Left ventricle myocardium superior (tissue), 1 donor: Measurements from ENCODE around the gene FAM240B. TPM values are rescaled to one million over a fixed set of nuclear protein-coding genes. Genes with fewer than 3 reads are reported as not detected.

Experiments used
- ATAC-seq: fragments of 200-7000 bp; cut with Tn5 transposase; one replicate; pipeline ENCODE4 v1.9.1; 2020; ENCODE audit warnings: mild to moderate bottlenecking, moderate library complexity
- DNase-seq: peaks from one replicate; pipeline ENCODE4 v3.0.0-alpha.2; 2020
- intact Hi-C: fragments of 100-400 bp; cut with micrococcal nuclease; formaldehyde crosslinking; loops from one replicate; pipeline ENCODE4 v1.11.0; 2022
- total RNA-seq: library from RNA; stranded (reverse); fragmentation: NEBNext Ultra II Directional; extraction: Animal tissue kit (Norgen Biotek cat#: 25700); gene quantifications from one replicate; pipeline ENCODE4 v1.2.1, GENCODE V29; 2021
- donor health status: DM: no; HTN: yes; CAD: no; lungs with severe emphysema.

Gene FAM240B
- total RNA-seq, 1 donor from 2014 or later: not detected

DNA sequence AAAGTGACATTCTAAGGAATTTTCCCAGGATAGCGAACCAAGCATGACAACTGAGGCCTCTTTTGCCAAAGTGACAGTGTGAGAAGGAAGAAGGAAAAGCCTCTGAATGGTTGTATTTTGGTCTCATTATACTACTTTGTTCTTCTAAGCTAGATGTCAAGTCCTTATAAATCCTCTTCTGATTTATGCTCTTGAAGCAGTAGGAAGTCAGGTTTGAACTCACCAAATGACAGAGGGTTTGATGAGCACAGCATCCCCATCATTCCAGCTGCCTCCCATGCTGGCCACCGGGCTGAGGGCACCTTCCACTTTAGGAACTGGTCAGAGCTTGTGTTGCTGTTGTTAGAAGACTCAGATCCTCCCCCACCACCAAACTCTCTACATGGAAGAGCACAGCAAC lies 44.1 kb downstream of the FAM240B start:
- ATAC-seq (no peak), DNase-seq (no peak)
- intact Hi-C loops: no loop called here

DNA sequence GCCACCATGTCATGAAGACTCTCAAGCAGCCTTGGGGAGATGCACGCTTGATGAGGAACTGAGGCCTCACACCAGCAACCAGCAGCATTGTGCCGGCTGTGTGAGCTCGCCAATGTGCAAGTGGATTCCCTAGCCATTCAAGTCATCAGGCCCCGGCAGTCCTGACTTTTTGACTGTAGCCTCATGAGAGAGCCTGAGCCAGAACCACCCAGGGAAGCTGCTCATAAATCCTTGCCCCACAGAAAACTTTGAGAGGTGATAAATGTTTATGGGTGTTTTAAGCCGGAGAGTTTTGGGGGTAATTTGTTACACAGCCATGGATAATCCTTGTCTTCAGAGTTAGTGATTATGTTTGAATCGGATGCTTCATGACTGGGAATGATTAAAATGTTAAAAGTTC lies 44.7 kb downstream of the FAM240B start:
- intact Hi-C loops: no loop called here
- no peak for ATAC-seq
- no peak for DNase-seq

DNA sequence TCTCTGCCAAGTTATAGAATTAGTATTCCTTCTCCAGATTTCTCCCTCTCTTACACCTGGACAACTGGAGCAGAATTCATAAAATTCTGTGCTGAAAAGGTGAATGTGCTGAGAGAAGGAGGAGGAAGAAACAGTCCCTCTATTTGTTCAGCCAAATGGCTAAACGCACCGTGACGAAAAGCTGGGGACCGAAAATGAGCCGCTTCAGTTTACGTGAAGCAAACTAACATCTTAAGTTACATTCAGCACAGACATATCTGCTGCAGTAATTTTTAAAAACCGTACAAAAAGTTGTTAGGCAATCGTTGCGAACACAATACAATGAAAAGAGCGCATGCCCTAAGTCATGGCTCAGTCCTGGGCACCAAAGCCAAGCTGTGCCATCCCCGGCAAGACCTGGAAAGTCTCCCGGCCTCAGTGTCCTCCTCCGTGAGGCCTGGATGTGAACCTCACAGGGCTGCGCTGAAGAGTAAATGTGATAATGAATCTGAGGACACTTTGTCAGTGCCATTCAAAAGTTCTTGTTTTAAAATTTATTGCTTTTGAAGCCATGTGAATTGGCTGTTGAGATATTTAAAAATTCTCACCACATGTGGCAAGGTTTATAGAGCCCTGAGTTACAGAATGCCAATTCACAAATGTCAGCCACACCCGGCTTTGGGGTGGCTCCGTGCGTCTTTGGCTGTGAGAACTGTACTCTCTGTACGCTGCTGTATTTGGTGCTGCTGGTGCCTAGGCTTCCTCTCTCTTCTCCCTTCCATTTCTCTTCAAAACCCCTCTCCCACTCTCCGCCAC lies 46.3 kb downstream of the FAM240B start:
- intact Hi-C loops: no loop called here
- ATAC-seq: no peak
- DNase-seq: no peak

DNA sequence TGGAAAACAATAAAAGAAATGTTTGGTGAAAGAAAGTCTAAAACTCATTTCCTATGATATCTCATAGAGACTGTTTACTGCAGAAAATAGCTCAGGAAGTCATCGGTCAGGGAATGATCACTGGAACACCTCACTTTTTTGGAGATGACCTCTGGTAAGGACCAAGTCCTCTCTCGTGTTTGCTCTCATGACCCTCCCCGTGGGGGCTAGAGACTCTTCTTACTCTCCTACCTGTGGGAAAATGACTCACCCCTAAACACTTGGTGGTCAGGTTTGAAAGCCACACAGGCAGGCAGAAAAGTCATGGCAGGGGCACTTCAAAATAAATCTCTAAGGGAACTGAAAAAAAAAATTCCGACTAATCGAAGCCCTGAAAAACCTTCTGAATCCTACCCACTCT lies 48.2 kb downstream of the FAM240B start:
- DNase-seq (no peak), ATAC-seq (no peak)
- intact Hi-C loops: no loop called here

DNA sequence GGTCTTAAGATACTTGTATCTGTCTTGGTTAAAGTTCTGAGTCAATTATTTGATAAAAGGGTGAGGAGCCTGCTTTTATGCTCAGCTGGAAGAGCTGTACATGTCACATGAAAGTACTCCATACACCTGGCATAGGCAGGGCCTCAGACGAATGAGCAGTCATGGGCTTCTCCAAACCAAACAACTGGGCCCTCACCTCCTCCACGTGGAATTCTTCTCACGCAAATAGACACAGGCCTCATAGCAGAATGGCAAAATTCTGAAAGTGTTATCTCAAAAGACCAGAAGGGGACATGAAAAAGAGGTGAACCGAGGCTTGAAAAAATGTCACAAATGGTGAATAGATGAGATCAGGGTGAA lies 48.6 kb downstream of the FAM240B start:
- intact Hi-C loops: no loop called here
- ATAC-seq (peak; percentile 43), DNase-seq (no peak)

DNA sequence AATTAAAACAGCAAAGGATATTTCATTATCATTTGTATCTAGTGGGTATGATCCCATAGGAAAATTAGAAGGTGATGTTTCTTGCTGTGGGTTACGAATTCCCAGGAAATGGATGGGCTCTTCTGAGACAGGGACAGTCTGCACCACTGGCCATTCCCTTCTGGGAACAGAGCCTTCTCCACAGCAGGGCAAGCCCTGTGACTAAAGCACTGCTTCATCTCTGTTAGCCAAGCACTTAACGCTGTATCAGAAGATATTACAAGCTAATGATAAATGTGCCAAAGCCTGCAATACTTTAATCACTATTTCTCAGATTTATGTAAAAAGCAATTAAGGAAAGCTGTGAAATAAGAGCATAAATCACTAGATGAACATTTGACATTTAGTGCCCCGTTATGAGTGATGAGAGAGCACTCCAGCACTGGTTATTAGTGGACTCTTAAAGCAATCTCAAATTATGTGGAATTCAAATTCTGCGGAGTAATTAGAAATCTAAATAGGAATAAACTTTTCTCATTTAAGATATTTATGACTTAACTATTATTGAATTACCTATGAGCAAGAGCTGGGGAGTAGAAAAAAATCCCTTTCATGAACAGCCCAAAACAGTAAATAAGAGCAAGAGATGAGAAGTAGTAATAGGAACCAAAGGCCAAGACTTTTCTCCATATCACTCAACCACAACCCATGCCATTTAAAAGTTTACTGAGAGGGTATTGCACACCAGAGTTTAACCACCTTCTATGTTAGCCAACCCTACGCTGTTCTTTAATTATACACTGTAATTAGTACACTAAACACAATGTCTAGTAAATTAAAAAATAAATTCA lies 49.2 kb downstream of the FAM240B start:
- no peak for DNase-seq
- peak; percentile 50 for ATAC-seq
- intact Hi-C loops: no loop called here

DNA sequence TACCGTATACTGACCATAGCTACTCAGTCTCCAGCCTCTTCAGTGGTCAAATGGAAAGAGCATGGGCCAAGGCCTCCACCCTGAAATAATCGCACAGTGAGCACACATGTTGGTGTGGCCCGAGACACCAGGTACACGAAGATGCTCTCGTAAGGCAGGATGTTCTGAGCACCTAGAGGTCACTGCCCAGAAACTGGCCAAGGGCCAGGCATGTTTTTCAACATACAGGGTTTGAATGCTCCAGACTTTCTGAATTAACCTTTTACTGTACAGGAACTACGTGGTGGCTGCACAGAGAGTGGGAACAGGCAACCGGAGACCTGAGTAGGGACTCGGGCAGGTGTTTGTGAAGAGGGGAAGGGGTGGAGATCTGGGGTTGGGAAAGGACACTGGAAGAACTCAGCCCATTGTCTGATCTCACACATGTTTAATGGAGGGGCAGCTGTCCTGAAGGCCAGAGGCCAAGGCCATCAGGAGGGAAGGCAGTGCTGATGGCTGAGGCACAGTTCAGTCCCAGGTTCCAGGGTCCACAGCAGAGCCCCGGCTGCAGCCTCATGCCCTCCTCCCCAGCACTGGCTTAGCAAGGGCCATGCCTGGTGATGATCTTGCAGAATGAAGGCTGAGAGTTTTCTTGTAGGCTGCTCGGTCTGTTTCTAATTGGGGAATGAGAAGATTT lies 51.0 kb downstream of the FAM240B start:
- no peak for ATAC-seq
- DNase-seq: no peak
- intact Hi-C loops: no loop called here

DNA sequence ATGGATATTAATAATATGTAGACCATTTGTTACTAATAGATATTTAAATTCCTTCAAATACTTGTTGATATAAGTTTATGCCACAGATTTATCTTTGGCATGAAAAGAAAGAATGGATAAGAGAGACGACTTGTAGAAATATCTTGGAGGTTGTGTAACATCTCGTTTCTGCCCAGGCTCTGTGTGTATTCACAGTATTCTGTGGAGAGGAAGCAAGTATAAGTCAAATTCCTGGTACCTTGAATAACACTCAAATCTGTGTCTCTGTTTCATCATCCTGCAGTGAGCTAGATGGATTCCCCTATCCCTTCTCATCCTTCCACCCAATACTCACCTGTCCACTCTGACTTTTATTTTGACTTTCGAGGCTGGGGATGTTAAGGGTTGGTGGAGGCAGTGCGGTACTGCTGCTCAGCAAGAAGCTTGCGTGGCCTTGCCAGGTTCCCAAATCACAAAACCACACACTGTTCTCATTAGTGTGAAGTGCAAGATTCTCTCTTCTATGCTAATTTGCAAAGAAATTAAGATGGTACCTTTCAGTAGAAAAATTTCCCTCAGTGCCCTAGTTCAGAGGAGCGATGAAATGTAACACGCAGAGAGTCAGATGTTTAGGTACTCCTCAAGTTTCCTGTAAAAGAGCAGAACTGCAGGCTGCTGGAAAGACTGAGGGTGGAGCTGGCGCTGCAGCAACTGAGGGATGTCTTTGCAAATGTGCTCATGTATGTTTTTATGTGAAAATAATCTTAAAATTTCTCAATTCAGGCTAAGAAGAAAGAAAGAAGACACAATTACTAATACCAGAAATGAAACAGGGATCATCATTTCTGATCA lies 57.0 kb downstream of the FAM240B start:
- peak; percentile 36 for DNase-seq
- intact Hi-C loops: no loop called here
- ATAC-seq: peak; percentile 51

DNA sequence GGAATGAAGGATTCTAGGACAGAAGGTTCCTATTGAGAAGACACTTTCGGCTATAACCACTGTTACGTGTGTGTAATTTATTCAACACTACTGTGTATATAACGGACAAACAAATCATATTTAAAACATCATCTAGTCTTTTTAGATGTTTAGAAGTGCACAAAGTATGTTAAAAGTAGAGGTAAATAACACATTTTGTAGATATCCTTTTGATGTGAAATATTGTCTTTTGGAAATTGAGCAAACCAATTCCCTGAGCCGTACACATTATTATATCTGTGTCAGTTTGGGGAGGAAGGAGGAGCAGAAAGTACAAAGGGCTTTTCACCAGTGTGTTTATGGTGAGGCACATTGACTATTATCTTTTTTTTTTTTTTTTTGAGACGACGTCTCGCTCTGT lies 60.4 kb downstream of the FAM240B start:
- intact Hi-C loops: loop anchor here (10.0 kb wide), 1 partner anchor 45 kb away; no protein-coding TSS in a partner anchor
- no peak for ATAC-seq
- no peak for DNase-seq

DNA sequence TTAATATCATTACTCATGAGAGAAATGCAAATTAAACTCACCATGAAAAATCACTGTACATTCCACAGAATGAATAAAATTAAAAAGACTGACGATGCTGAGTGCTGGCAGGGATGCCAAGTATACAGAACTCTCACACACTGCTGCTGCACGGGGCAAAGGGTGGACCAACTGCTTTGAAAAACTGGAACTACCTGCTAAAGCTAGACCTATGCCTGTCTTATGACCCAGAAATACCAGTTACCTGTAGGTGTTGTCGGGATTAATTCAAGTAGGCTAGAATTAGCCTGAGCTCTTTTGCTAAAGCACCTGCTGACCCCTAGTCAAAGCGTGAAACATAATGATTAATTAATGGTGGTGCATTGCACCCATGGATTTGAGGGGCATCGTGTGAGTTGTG lies 63.0 kb downstream of the FAM240B start:
- ATAC-seq (no peak), DNase-seq (no peak)
- intact Hi-C loops: loop anchor here (10.0 kb wide), 1 partner anchor 48 kb away; no protein-coding TSS in a partner anchor

DNA sequence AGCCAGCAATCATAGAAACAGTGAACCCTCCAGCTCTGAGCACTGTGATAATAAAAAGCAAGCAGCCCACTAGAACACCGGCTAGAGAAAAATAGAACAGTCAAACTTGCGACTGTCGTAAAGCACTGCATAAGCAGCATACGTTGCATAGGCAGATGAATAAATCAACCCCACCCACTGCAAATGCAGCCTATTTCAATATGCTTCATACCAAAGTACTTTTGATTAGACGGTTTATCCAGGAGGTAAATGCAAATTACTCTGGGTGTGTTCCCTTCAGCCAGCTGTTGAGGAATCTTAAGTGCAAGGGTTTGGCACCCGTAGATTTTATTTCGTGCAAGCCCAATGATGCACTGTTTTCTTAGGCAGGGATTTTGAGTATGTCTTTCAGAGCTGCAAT lies 67.4 kb downstream of the FAM240B start:
- no peak for DNase-seq
- intact Hi-C loops: loop anchor here (10.0 kb wide), 1 partner anchor 52 kb away; no protein-coding TSS in a partner anchor
- peak; percentile 16 for ATAC-seq

DNA sequence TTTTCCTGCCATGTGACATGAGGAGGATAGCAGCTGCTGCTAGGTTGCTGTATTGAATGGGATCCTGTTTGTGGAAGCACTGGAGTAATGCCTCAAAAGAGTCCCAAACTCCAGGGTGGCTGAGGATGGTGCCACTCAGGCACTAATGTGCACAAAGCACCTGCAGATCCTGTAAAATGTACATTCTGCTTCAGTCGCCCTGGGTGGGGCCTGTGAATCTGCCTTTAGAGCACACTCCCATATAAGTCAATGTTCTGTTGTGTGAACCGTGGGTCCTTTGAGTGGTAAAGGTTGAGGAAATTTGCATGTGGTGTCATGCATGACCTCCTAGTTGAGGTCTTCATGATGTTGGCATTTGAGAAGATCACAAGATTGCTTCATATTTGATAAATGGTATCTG lies 67.9 kb downstream of the FAM240B start:
- ATAC-seq (peak; percentile 1), DNase-seq (no peak)
- intact Hi-C loops: loop anchor here (10.0 kb wide), 1 partner anchor 53 kb away; no protein-coding TSS in a partner anchor

DNA sequence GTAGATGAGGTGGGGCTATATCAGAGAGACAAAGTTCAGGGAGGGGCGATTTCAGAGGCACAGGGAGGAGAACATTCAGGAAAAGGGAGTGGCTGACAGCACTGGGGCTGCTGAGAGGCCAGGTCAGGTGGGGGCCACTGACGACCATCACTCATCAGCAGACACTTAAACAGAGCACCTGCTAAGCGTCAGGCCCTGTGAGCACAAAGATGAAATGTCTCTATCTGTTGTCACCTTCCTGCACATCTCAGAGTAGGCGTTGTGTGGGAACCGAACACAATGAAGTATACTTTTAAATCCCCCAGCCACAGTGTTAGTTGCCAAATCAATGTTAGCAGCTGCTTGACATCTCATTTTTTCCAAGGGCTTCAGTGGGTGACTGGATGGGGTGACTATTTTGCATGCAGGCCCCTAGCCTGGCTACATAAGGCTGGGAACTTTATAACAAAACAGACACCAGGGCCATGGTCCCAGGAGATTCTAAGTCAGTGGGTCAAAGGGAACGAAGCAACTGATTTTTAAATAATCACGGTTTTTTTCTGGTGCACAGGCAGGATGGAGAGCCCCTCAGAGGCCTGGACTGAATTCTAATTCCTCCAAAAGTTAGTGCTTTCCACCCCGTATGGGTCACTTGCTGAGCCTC lies 68.4 kb downstream of the FAM240B start:
- DNase-seq (peak; percentile 62), ATAC-seq (peak; percentile 74)
- intact Hi-C loops: loop anchor here (10.0 kb wide), 1 partner anchor 53 kb away; no protein-coding TSS in a partner anchor

DNA sequence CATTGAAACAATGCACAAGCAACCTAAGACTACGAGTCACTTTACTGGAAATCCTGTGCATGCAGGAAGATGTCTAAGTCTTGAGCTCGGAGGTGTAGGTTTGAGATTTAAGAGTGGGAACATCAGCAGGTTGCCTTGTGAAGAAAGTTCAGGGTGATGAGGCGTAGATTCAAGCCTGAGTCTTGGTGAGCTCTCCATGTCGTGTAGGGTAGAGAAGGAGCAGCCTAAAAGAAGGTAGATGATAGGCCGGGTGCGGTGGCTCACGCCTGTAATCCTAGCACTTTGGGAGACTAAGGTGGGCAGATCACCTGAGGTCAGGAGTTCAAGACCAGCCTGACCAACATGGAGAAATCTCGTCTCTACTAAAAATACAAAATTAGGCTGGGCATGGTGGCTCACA lies 69.4 kb downstream of the FAM240B start:
- no peak for ATAC-seq
- no peak for DNase-seq
- intact Hi-C loops: loop anchor here (10.0 kb wide), 1 partner anchor 54 kb away; no protein-coding TSS in a partner anchor

DNA sequence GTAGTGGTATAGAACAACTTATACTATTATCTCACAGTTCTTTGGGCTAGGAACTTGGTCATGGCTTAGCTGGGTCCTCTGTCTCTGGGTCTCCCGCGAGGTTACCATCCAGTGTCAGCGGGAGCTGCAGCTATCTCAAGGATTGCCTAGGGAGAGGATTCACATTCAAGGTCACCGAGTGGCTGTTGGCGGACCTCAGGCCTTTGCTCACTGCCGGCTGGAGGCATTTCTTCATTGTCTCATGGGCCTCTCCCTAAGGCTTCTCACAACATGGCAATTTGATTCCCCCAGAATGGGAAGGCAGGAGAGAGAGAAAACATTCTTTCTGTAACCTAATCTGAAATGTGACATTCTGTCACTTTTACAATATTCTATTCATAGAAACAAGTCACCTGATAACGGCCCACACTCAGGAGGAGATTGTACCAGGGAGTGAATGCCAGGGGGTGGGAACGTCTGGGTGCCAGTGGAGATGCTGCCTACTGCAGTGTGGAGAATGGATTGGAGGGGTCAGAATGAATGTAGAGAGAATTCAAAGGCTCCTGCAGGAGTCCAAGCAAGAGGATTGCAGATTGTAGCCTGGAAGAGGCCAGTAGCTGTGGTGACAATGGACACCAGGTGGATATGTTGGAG lies 70.1 kb downstream of the FAM240B start:
- ATAC-seq (peak; percentile 85), DNase-seq (peak; percentile 69)
- intact Hi-C loops: loop anchor here (10.0 kb wide), 1 partner anchor 55 kb away; no protein-coding TSS in a partner anchor

DNA sequence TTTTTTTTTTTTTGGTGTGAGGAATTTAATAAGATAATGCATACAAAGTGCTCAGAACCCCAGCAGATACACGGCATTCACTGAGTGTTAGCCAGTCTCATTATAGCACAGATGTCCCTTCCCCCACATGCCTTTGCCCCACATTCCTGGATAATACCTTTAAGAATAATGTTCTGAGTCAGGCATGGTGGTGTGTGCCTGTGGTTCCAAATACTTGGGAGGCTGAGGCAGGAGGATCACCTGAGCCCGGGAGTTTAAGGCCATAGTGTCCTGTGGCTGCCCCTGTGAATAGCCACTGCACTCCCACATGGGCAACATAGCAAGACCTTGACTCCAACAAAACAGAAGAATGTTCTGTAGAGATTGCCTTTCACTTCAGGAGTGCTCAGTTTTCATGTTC lies 75.3 kb downstream of the FAM240B start:
- DNase-seq: no peak
- intact Hi-C loops: no loop called here
- ATAC-seq: no peak
